GM06990 (cell line): ENCODE measurements around the gene C19orf47.

Experiments
- DNase-seq: peaks from one replicate; pipeline ENCODE4 v3.0.0-alpha.2; 2011; ENCODE audit not compliant: insufficient read length; ENCODE audit errors: extremely low read depth
- H3K27me3 ChIP-seq: replicated peaks from 2 replicates; pipeline ENCODE4 v1.6.0; 2011; ENCODE audit warnings: low read length; ENCODE audit not compliant: control insufficient read depth, insufficient read depth
- H3K36me3 ChIP-seq: 2 replicates; pipeline ENCODE4 v1.5.1; 2011; ENCODE audit warnings: low read length; ENCODE audit not compliant: control insufficient read depth, insufficient read depth
- H3K4me3 ChIP-seq: replicated peaks from 2 replicates; pipeline ENCODE4 v1.5.1; 2011; ENCODE audit warnings: low read depth, mild to moderate bottlenecking, control low read depth, low read length
- TF ChIP-seq, protein P1 (sequence below): IDR thresholded peaks from 2 replicates; pipeline ENCODE4 v1.5.1; 2011; ENCODE audit warnings: low read length, control low read depth, mild to moderate bottlenecking, inconsistent platforms; ENCODE audit not compliant: insufficient read depth, poor library complexity, severe bottlenecking

C19orf47 gene

DNA sequence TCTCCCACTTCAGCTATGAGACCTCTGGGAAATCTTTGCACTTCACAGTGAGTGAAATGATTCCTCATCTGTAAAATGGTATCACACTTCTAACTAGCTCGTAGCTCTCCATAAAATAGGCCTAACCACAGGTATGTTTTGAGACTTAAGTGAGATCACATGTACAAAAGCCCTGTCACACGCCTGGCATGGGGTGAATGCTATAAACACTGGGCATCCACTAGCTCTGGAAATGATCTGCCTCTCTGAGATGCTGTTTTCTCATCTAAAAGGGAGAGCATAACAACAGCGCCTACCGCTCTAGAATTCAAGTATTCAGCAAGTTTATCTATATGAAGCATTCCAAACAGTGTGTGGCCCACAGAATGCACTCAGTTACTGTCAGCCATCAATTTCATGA, 65.3 kb downstream of the C19orf47 start:
- H3K4me3 ChIP-seq: no peak overlapping the region
- TF ChIP-seq, protein P1, sequence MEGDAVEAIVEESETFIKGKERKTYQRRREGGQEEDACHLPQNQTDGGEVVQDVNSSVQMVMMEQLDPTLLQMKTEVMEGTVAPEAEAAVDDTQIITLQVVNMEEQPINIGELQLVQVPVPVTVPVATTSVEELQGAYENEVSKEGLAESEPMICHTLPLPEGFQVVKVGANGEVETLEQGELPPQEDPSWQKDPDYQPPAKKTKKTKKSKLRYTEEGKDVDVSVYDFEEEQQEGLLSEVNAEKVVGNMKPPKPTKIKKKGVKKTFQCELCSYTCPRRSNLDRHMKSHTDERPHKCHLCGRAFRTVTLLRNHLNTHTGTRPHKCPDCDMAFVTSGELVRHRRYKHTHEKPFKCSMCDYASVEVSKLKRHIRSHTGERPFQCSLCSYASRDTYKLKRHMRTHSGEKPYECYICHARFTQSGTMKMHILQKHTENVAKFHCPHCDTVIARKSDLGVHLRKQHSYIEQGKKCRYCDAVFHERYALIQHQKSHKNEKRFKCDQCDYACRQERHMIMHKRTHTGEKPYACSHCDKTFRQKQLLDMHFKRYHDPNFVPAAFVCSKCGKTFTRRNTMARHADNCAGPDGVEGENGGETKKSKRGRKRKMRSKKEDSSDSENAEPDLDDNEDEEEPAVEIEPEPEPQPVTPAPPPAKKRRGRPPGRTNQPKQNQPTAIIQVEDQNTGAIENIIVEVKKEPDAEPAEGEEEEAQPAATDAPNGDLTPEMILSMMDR: no peak
- peaks cover 9% of the 10 kb centered on the region for H3K36me3 ChIP-seq
- no peak for DNase-seq
- H3K27me3 ChIP-seq: no peaks in the 10 kb centered on the region

DNA sequence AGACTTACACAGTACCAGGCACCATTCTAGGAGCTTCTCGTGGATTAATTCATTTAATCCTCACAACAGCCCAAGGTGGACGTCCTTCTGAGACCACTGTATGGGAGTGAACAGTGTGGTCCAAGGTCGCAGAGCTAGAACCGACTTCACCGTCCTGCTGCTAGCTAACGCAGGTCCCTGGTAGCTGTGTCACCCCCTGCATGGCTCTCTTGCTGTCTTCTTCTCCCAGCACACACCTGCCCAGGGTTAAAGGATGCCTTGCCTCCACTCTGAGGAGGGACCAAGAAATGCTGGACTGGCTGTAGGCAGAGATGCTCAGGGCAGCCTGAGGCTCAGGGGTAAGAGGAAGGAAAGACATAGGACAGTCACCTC, 66.0 kb downstream of the C19orf47 start:
- no peak for DNase-seq
- Histone ChIP-seq H3K36me3 (peaks cover 9% of the 10 kb centered on the region), H3K27me3 (no peaks in the 10 kb centered on the region), H3K4me3 (no peak overlapping the region)
- TF ChIP-seq, protein P1: no peak

DNA sequence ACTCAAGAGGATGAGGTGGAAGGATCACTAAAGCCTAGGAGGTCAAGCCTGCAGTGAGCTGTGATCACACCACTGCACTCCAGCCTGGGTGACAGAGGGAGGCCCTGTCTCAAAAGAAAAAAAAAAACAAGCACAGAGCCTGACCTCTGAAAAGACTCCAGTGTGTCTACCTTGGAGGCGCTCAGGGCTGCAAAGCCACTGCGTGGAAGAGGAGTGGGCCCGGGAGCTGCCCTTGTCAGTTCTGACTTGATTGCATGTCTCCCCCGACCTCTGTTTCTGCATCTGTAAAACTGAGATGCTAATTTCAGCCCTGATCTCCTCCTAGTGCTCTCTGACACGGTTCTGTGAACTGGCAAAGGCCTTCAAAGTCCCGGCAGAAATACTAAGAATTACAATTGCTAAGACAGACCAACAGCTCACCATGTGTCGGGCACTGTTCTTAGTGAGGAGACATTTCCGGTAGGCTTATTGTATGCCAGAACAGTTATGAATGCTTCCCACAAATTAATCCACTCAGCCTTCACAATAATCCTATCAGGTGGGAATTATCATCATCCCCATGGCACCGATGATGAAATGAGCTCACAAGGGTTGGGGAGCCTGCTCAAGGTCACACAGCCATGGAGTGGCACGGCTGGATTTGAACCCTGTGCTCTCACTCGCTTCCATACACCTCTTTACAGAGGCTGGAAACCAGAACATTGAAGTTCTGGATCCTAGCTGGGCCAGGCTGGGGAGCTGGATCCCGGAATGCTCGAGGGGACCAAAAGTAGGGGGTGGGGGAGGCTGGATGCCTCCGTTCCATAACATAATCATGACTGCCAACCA, 66.6 kb downstream of the C19orf47 start:
- no peak for DNase-seq
- Histone ChIP-seq H3K4me3 (no peak overlapping the region), H3K36me3 (peaks cover 9% of the 10 kb centered on the region), H3K27me3 (no peaks in the 10 kb centered on the region)
- TF ChIP-seq, protein P1: no peak

DNA sequence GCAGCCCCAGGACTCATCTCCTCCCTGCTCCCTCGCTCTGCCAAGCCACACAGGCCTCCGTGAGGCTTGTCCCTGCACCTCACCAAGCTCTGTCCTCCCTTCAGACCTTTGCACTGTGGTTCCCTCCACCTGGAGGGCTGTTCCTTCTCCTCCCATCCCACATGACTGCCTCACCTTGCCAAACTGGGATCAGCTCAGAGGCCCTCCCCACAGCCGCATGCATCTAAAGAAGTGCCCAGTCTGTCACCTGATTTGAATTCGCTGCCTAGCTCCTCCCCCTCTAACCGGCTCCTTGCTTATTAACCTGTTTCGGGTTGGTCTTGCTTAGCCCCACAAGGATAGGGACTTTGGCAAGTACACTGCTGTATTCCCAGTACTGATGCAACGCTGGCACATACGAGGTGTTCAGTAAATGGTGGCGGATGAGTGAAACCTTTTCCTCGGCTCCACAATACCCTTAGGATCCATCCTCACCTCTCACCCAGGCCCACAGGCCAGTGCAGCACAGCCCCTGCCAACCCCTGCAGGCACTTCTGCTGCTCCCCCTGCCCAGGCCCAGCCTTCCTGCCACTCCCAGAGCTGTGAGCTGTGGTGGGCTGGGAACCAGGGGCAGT, 67.5 kb downstream of the C19orf47 start:
- Histone ChIP-seq H3K4me3 (no peak overlapping the region), H3K27me3 (no peaks in the 10 kb centered on the region), H3K36me3 (peaks cover 9% of the 10 kb centered on the region)
- TF ChIP-seq, protein P1: no peak
- no peak for DNase-seq

DNA sequence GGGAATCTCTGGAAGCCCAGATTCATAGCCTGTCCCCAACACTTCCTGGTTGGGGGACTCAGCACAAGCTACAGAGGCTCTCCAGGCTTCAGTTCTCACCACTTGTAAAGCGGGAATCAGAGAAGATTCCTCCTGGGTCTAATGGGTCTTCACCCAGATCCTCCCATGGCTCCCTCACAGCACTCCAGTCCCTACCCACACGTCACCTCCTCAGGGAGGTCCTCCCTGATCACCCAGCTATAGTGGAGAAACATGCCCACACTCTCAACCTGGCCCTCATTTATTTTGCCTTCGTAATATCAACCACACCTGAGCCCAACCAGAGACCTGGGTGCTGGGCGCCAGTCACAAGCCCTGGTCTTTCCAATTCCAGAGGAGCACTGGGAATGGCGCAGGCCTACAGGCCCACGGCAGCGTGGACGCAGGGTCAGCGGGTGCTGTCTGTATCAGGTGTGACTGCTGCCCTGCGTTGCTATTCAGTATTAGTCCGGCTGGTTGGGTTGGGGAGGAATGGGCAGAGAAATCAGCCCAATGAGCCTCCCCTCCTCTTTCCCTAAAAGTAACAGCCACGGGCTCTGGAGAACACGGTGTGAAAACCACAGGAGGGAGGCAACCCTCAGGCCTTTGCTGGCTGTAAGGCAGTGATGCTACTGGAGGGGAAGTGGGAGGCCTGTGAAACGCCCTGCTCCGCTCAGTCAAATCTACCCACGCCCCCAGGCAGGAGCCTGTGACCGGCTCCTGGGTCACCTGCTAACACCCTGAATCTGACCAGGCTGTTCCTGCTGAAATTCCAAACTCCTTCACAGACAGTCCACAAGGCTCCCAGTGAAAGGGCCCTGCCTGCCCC, 68.2 kb downstream of the C19orf47 start:
- no peak for DNase-seq
- Histone ChIP-seq H3K36me3 (peaks cover 9% of the 10 kb centered on the region), H3K4me3 (no peak overlapping the region)

More for the DNA sequence above, 68.2 kb downstream of the C19orf47 start:
- TF ChIP-seq, protein P1: no peak
- H3K27me3 ChIP-seq: no peaks in the 10 kb centered on the region
